OCI-LY1 (cell line): Measurements from ENCODE around the gene PEAK1.
"Not testable (repeated sequence)": the region's sequence is repeated elsewhere in the genome, so short reads cannot be mapped to it uniquely, and the experiment has no call there.

Source experiments
- H2AFZ ChIP-seq: fragments of 200-600 bp; sonication (generic), shearing (Covaris generic); 2 replicates; pipeline ENCODE4 v1.6.0; 2014; ENCODE audit warnings: antibody characterized with exemption, mild to moderate bottlenecking, low read length
- H3F3A ChIP-seq: fragments of 200-600 bp; sonication (generic), shearing (Covaris generic); 2 replicates; pipeline ENCODE4 v1.6.0; 2014; ENCODE audit warnings: mild to moderate bottlenecking, antibody characterized with exemption, low read length, moderate library complexity; ENCODE audit not compliant: insufficient read depth
- H3K27ac ChIP-seq: fragments of 200-600 bp; sonication (generic); 2 replicates; pipeline ENCODE4 v1.5.1; 2014; ENCODE audit warnings: low read length, mixed run types, mild to moderate bottlenecking, low read depth; ENCODE audit not compliant: poor library complexity, severe bottlenecking
- H3K27me3 ChIP-seq: fragments of 200-600 bp; sonication (generic); 2 replicates; pipeline ENCODE4 v1.6.0; 2014; ENCODE audit warnings: antibody characterized with exemption, mild to moderate bottlenecking, low read length, moderate library complexity; ENCODE audit not compliant: insufficient read depth
- H3K36me3 ChIP-seq: fragments of 200-600 bp; sonication (generic); 2 replicates; pipeline ENCODE4 v1.6.1; 2014; ENCODE audit warnings: mild to moderate bottlenecking, antibody characterized with exemption, low read length, moderate library complexity, mixed read lengths; ENCODE audit not compliant: insufficient read depth
- H3K4me1 ChIP-seq: fragments of 200-600 bp; sonication (generic); 2 replicates; pipeline ENCODE4 v1.5.1; 2014; ENCODE audit warnings: mild to moderate bottlenecking, low read length, moderate library complexity; ENCODE audit not compliant: insufficient read depth, severe bottlenecking
- H3K4me2 ChIP-seq: fragments of 200-600 bp; sonication (generic), shearing (Covaris generic); 2 replicates; pipeline ENCODE4 v1.6.1; 2014; ENCODE audit warnings: low read length
- H3K4me3 ChIP-seq: fragments of 200-600 bp; sonication (generic); 2 replicates; pipeline ENCODE4 v1.5.1; 2014; ENCODE audit warnings: low read length, low read depth, mild to moderate bottlenecking, mixed read lengths; ENCODE audit not compliant: poor library complexity, severe bottlenecking
- H3K79me2 ChIP-seq: fragments of 200-600 bp; shearing (Covaris generic); 2 replicates; pipeline ENCODE4 v1.6.1; 2016; ENCODE audit warnings: mixed run types, low read length, mixed read lengths; ENCODE audit not compliant: insufficient read depth
- H3K9ac ChIP-seq: fragments of 200-600 bp; sonication (generic), shearing (Covaris generic); 2 replicates; pipeline ENCODE4 v1.6.1; 2014; ENCODE audit warnings: mild to moderate bottlenecking, low read length, mixed read lengths
- H3K9me2 ChIP-seq: fragments of 200-600 bp; sonication (generic), shearing (Covaris generic); 2 replicates; pipeline ENCODE4 v1.6.1; 2014; ENCODE audit warnings: low read depth, mild to moderate bottlenecking, low read length, mixed read lengths
- H3K9me3 ChIP-seq: fragments of 200-600 bp; shearing (Covaris generic); 2 replicates; pipeline ENCODE4 v1.6.1; 2014; ENCODE audit warnings: low read length, mixed read lengths
- H4K20me1 ChIP-seq: fragments of 200-600 bp; sonication (generic), shearing (Covaris generic); 2 replicates; pipeline ENCODE4 v1.6.0; 2016; ENCODE audit warnings: mild to moderate bottlenecking, low read length; ENCODE audit not compliant: insufficient read depth
- CTCF ChIP-seq: fragments of 200-600 bp; sonication (generic), shearing (Covaris generic); IDR thresholded peaks from 2 replicates; pipeline ENCODE4 v1.5.1; 2017; ENCODE audit warnings: mild to moderate bottlenecking, antibody characterized with exemption, low read length, moderate library complexity, mixed read lengths
- EZH2 ChIP-seq: fragments of 200-600 bp; sonication (generic), shearing (Covaris generic); IDR thresholded peaks from 2 replicates; pipeline ENCODE4 v1.8.0; 2017; ENCODE audit warnings: borderline replicate concordance, mixed run types, mild to moderate bottlenecking, antibody characterized with exemption, low read length, moderate library complexity, mixed read lengths

The PEAK1 gene

GRCh38 chr15:77179541-77179998 is 240.3 kb downstream of the PEAK1 start:
- Histone ChIP-seq H3K4me2 (no peak overlapping the region), H3K27ac (no peak overlapping the region), H3K27me3 (no peaks in the 10 kb centered on the region)

GRCh38 chr15:77178411-77178810 is 241.5 kb downstream of the PEAK1 start:
- Histone ChIP-seq H3K9me3 (no peaks in the 10 kb centered on the region), H3K4me1 (peaks cover 8% of the 10 kb centered on the region), H4K20me1 (no peaks in the 10 kb centered on the region), H3K79me2 (no peaks in the 10 kb centered on the region), H3K27ac (no peak overlapping the region), H3K9ac (no peak overlapping the region), H2AFZ (no peak overlapping the region), H3K27me3 (no peaks in the 10 kb centered on the region), H3K9me2 (no peaks in the 10 kb centered on the region), H3F3A (no peaks in the 10 kb centered on the region), H3K36me3 (no peaks in the 10 kb centered on the region), H3K4me2 (no peak overlapping the region), H3K4me3 (no peak overlapping the region)
- TF ChIP-seq CTCF (no peak), EZH2 (no peak)

More at GRCh38 chr15:77179541-77179998, 240.3 kb downstream of the PEAK1 start:
- H3K36me3 ChIP-seq: no peaks in the 10 kb centered on the region
- no peak overlapping the region for H3K4me3 ChIP-seq
- no peaks in the 10 kb centered on the region for H3F3A ChIP-seq
- no peaks in the 10 kb centered on the region for H4K20me1 ChIP-seq
- no peak for TF ChIP-seq CTCF
- no peak for TF ChIP-seq EZH2
- no peaks in the 10 kb centered on the region for H3K79me2 ChIP-seq
- no peaks in the 10 kb centered on the region for H3K9me2 ChIP-seq
- no peak overlapping the region for H3K9ac ChIP-seq
- no peak overlapping the region for H2AFZ ChIP-seq
- peaks cover 8% of the 10 kb centered on the region for H3K4me1 ChIP-seq
- H3K9me3 ChIP-seq: no peaks in the 10 kb centered on the region

- H3K9me2 ChIP-seq, H3K9ac ChIP-seq, H2AFZ ChIP-seq, H3K4me2 ChIP-seq, H3K9me3 ChIP-seq, H3K4me3 ChIP-seq, H3K79me2 ChIP-seq, H4K20me1 ChIP-seq, H3K27me3 ChIP-seq, H3K27ac ChIP-seq, H3K4me1 ChIP-seq, H3F3A ChIP-seq, H3K36me3 ChIP-seq: not testable (repeated sequence)
These were observed 243.8 kb downstream of the PEAK1 start for GRCh38 chr15:77176148-77176547.

GRCh38 chr15:77173487-77173886 is 246.4 kb downstream of the PEAK1 start:
- H3K36me3 ChIP-seq: no peaks in the 10 kb centered on the region
- no peaks in the 10 kb centered on the region for H3K27me3 ChIP-seq
- H3K79me2 ChIP-seq: no peaks in the 10 kb centered on the region
- H3K9me2 ChIP-seq: no peaks in the 10 kb centered on the region
- H3F3A ChIP-seq: no peaks in the 10 kb centered on the region
- H4K20me1 ChIP-seq: no peaks in the 10 kb centered on the region
- H3K9ac ChIP-seq: no peak overlapping the region
- H3K4me1 ChIP-seq: no peaks in the 10 kb centered on the region
- H3K4me2 ChIP-seq: no peak overlapping the region
- H2AFZ ChIP-seq: no peak overlapping the region
- H3K4me3 ChIP-seq: no peak overlapping the region
- no peak overlapping the region for H3K27ac ChIP-seq
- H3K9me3 ChIP-seq: no peaks in the 10 kb centered on the region
- TF ChIP-seq CTCF (no peak), EZH2 (no peak)
